ENCODE measurements around the gene TMEM119. TPM values are rescaled to one million over a fixed set of nuclear protein-coding genes. Genes with fewer than 3 reads are reported as not detected.

TMEM119 gene
- total RNA-seq, 1 donor, result 83.3 TPM

DNA sequence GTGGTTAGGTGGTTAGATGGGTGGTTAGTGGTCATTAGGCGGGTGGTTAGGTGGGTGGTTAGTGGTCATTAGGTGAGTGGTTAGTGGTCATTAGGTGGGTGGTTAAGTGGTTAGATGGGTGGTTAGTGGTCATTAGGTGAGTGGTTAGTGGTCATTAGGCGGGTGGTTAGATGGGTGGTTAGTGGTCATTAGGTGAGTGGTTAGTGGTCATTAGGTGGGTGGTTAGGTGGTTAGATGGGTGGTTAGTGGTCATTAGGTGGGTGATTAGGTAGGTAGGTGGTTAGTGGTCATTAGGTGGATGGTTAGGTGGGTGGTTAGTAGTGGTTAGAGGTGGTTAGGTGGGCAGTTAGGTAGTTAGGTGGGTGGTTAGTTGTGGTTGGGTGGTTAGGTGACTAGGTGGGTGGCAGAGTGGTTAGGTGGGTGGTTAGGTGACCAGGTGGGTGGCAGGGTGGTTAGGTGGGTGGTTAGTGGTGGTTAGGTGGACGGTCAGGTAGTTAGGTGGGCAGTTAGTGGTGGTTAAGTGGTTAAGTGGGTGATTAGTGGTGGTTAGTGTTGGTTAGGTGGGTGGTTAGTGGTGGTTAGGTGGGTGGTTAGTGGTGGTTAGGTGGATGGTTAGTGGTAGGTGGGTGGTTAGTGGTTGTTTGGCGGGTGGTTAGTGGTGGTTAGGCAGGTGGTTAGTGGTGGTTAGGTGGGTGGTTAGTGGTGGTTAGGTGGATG is 8.0 kb upstream of the TMEM119 start:
- DNase-seq (ENCODE audit: low read depth), result no peak
- H3K4me3 ChIP-seq (ENCODE audit: low read depth, low read length), result no peak overlapping the region
- TF ChIP-seq, protein P1, sequence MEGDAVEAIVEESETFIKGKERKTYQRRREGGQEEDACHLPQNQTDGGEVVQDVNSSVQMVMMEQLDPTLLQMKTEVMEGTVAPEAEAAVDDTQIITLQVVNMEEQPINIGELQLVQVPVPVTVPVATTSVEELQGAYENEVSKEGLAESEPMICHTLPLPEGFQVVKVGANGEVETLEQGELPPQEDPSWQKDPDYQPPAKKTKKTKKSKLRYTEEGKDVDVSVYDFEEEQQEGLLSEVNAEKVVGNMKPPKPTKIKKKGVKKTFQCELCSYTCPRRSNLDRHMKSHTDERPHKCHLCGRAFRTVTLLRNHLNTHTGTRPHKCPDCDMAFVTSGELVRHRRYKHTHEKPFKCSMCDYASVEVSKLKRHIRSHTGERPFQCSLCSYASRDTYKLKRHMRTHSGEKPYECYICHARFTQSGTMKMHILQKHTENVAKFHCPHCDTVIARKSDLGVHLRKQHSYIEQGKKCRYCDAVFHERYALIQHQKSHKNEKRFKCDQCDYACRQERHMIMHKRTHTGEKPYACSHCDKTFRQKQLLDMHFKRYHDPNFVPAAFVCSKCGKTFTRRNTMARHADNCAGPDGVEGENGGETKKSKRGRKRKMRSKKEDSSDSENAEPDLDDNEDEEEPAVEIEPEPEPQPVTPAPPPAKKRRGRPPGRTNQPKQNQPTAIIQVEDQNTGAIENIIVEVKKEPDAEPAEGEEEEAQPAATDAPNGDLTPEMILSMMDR (IDR thresholded peaks at IDR 0.05; ENCODE audit: insufficient read depth, low read depth, low read length), result no peak

DNA sequence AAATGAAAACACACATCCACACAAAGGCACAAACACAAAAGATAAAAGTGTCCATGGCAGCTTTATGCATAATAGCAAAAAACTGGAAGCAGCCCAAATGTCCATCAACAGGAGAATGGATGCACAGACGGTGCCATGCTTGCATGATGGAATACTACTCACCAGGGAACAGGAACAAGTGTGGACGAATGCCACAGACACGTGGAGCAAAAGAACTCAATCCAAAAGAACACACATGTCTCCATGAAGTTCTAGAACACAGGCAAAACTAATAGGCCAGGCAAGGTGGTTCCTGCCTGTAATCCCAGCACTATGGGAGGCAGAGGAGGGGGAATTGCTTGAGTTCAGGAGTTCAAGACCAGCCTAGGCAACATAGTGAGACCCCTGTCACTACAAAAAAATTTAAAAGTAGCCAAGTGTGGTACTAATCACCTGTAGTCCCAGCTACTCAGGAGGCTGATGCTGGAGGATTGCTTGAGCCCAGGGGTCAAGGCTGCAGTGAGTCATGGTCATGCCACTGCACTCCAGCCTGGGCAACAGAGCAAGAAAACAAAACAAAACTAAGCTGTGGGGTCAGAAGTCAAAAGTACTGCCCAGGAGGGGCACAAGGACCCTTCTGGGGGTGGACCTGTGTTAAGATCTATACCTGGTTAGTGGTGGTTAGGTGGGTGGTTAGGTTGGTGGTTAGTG is 7.3 kb upstream of the TMEM119 start:
- TF ChIP-seq, protein P1 (IDR thresholded peaks at IDR 0.05; ENCODE audit: insufficient read depth, low read depth, low read length), result no peak
- DNase-seq (ENCODE audit: low read depth), result peak; percentile 72
- H3K4me3 ChIP-seq (ENCODE audit: low read depth, low read length), result no peak overlapping the region

DNA sequence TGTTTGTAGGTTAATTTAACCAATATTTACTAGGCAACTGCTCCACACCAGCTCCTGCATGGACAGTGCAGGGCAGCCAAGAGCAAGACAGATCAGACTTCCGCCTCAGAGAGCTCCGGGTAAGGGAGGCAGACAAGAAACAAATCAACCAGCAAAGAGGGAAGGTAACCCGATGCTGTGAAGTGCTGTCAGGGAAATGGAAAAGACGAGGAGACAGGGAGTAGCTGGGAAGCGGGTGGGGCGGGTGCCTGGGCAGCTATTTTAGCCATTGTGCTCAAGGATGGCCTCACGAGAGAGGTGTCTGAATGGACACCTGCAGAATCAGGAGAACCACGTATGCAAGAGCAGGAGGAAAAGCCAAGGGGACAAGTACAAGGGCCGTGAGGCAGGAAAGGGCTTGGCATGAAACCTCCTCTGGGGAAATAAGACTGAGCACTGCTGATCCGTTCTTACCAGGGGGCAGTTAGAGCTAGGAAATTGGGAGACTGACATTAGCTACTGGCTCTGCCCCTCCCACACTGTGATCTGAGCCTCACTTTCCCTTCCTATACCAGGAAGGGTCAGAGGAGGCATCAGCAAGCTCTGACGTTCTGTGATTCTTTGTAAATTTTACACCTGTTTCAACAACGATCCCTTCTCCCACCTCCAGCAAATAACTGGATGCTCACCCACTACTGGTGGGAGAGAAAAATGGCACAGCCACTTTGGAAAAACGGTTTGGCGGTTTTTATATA is 6.5 kb upstream of the TMEM119 start:
- TF ChIP-seq, protein P1 (IDR thresholded peaks at IDR 0.05; ENCODE audit: insufficient read depth, low read depth, low read length), result no peak
- no peak for DNase-seq (ENCODE audit: low read depth)
- H3K4me3 ChIP-seq (ENCODE audit: low read depth, low read length), result no peak overlapping the region

DNA sequence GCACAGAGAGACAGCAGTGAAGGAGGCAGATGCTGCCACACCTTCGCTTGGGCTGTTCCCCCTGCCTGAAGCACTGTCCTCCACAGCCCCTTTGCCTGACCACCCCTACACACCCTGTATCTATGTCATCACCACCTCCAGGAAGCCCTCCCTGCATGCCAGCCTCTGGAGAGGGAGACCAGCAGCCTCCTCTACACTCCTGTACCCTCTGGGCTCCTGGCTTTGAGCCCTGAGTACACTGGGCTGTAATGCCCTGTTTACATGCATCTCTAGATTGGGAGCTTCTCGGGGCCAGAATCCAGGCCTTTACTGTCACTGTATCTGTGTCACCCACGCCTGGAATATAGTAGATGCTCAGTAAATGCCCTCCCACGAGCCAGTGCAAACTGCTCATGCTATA is 5.9 kb upstream of the TMEM119 start:
- DNase-seq (ENCODE audit: low read depth), result no peak
- no peak overlapping the region for H3K4me3 ChIP-seq (ENCODE audit: low read depth, low read length)
- TF ChIP-seq, protein P1 (IDR thresholded peaks at IDR 0.05; ENCODE audit: insufficient read depth, low read depth, low read length), result no peak

DNA sequence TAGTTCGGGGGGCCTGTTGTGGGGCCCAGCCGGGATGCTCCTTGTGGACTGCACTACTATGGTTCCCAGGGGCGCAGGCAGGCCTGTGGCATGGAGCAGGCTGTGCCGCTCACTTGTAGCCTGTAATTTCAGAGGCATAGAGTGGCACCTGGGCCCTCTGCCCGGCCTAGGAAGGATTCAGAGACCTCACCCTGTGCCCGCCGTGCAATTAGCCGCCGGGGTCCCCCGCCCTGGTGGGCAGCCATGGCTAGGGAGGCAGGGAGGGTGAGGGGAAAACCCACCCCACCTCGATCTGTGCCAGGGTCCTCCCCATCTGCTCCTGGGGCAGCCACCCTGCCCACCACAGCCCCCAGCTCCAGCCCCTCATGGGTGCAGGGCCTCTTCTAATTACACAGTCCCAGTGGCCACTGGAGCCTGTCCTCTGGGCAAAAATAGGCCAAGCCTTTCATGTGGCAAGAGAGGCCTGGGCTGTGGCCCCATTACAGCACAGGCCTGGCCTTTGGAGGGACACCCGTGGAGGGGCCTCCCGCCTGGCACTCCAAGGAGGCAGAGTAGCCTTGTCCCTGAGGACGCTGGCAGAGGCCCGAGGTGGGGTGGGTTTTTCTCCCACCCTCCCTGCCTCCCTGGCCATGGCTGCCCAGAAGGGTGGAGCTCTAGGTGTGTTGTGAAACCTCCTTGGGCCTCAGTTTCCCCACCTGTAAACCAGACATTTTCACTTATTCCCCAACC is 5.3 kb upstream of the TMEM119 start:
- no peak overlapping the region for H3K4me3 ChIP-seq (ENCODE audit: low read depth, low read length)
- TF ChIP-seq, protein P1 (IDR thresholded peaks at IDR 0.05; ENCODE audit: insufficient read depth, low read depth, low read length), result no peak
- no peak for DNase-seq (ENCODE audit: low read depth)

DNA sequence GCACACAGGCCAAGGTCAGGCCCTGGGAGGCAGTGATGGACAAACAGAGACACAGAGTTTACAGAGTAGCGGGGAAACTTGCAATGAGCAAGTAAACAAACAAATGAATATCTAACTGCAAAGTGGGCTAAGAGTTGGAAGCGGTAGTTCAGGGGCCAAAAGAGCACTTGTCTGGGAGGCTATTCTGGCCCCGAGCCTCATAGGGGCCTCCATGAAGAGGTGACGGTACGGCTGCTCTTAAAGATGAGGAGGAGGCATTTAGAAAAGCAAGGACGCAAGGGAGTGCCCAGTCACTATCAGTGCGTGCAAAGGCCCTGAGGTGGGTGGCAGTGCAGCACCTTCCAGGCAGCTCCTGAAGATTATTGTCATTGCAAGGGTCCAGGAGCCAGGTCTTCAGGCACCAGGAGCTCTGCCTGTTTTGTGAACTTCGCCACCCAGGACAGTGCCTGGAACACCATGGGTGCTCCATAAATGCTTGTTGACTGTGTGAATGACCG is 4.4 kb upstream of the TMEM119 start:
- no peak overlapping the region for H3K4me3 ChIP-seq (ENCODE audit: low read depth, low read length)
- TF ChIP-seq, protein P1 (IDR thresholded peaks at IDR 0.05; ENCODE audit: insufficient read depth, low read depth, low read length), result no peak
- no peak for DNase-seq (ENCODE audit: low read depth)
